ENCODE measurements around the gene ZNF526. TPM values are rescaled to one million over a fixed set of nuclear protein-coding genes. Genes with fewer than 3 reads are reported as not detected.

Gene ZNF526
- polyA plus RNA-seq, 3 donors = 0.96 to 3.4 (median 1.3) TPM

- H3K4me3 Mint-ChIP-seq = peak overlapping the region in 1 of 2 donors; percentile 99
- no peaks in the 10 kb centered on the region for H3K36me3 ChIP-seq (replicated peaks in 1 of 2; ENCODE audit: control insufficient read depth in 1 of 2, insufficient read depth in 2 of 2, low read length in 2 of 2)
- 0% methylated on average over 25 of the region's 31 CpGs for WGBS (ENCODE audit: insufficient coverage)
- H3K27me3 Mint-ChIP-seq (ENCODE audit: low read depth in 3 of 3) = peaks cover 31 to 38% (median 33%) of the 10 kb centered on the region in 3 donors
- peaks cover 0 to 11% of the 10 kb centered on the region in 2 donors for H3K9me3 ChIP-seq (replicated peaks in 1 of 2; ENCODE audit: control insufficient read depth in 1 of 2, insufficient read depth in 1 of 2, low read length in 2 of 2)
- no peak overlapping the region for H3K27ac ChIP-seq (ENCODE audit: low read depth in 1 of 2, low read length in 2 of 2)
- H3K4me1 ChIP-seq (ENCODE audit: control insufficient read depth in 1 of 2, insufficient read depth in 2 of 2, low read length in 2 of 2) = peaks cover 14 to 25% of the 10 kb centered on the region in 2 donors
- H3K4me1 Mint-ChIP-seq = peaks cover 18% of the 10 kb centered on the region
- H3K79me2 ChIP-seq (ENCODE audit: insufficient read depth, low read length) = no peaks in the 10 kb centered on the region
- H3K9me3 Mint-ChIP-seq = peaks cover 0 to 13% (median 5%) of the 10 kb centered on the region in 7 donors
- H2AFZ ChIP-seq (ENCODE audit: insufficient read depth, low read depth, low read length, poor library complexity, severe bottlenecking) = peak overlapping the region; percentile 76
- H3K36me3 Mint-ChIP-seq = peaks cover 5 to 8% of the 10 kb centered on the region in 2 donors
- peak overlapping the region; percentile 79 for H3K4me2 ChIP-seq (replicated peaks; ENCODE audit: extremely low read depth, low read length, poor library complexity, severe bottlenecking)
- peak overlapping the region; percentile 26 to 78 (median 36) for H3K4me3 ChIP-seq (replicated peaks in 1 of 3; ENCODE audit: low read depth in 2 of 3, low read length in 3 of 3)
- DNase-seq = peak in 1 of 3 donors; percentile 23
- H3K9ac ChIP-seq (ENCODE audit: insufficient read depth, low read length, poor library complexity, severe bottlenecking) = peak overlapping the region; percentile 17
- peaks cover 46 to 59% of the 10 kb centered on the region in 2 donors for H3K27me3 ChIP-seq (ENCODE audit: control insufficient read depth in 2 of 2, insufficient read depth in 2 of 2, low read length in 2 of 2)
- H4K20me1 ChIP-seq (ENCODE audit: insufficient read depth, low read length) = peaks cover 8% of the 10 kb centered on the region
- H3K27ac Mint-ChIP-seq = peak overlapping the region in 1 of 7 donors; percentile 68
- intact Hi-C loops (cut with micrococcal nuclease) = no loop called here
- TF ChIP-seq CTCF (IDR thresholded peaks at IDR 0.05) = no peak
Observed at GRCh38 chr19:42176649-42176989, 43.5 kb upstream of the ZNF526 start.

GRCh38 chr19:42176990-42177685 is 43.0 kb upstream of the ZNF526 start:
- TF ChIP-seq CTCF (IDR thresholded peaks at IDR 0.05) = peak; percentile 47
- Mint-ChIP-seq H3K9me3 (peaks cover 0 to 13% (median 5%) of the 10 kb centered on the region in 7 donors), H3K27ac (no peak overlapping the region), H3K4me1 (peaks cover 23% of the 10 kb centered on the region), H3K4me3 (no peak overlapping the region), H3K27me3 (ENCODE audit: low read depth in 3 of 3) (peaks cover 33 to 38% (median 33%) of the 10 kb centered on the region in 3 donors), H3K36me3 (peaks cover 5 to 8% of the 10 kb centered on the region in 2 donors)
- no peaks in the 10 kb centered on the region for H3K36me3 ChIP-seq (replicated peaks in 1 of 2; ENCODE audit: control insufficient read depth in 1 of 2, insufficient read depth in 2 of 2, low read length in 2 of 2)
- no peak overlapping the region for H3K27ac ChIP-seq (ENCODE audit: low read depth in 1 of 2, low read length in 2 of 2)
- H3K4me2 ChIP-seq (replicated peaks; ENCODE audit: extremely low read depth, low read length, poor library complexity, severe bottlenecking) = peak overlapping the region; percentile 79
- H3K9me3 ChIP-seq (replicated peaks in 1 of 2; ENCODE audit: control insufficient read depth in 1 of 2, insufficient read depth in 1 of 2, low read length in 2 of 2) = peaks cover 0 to 11% of the 10 kb centered on the region in 2 donors
- H3K27me3 ChIP-seq (ENCODE audit: control insufficient read depth in 2 of 2, insufficient read depth in 2 of 2, low read length in 2 of 2) = peaks cover 46 to 59% of the 10 kb centered on the region in 2 donors
- H3K4me3 ChIP-seq (replicated peaks in 1 of 3; ENCODE audit: low read depth in 2 of 3, low read length in 3 of 3) = peak overlapping the region in 1 of 3 experiments; percentile 78
- no peak overlapping the region for H3K9ac ChIP-seq (ENCODE audit: insufficient read depth, low read length, poor library complexity, severe bottlenecking)
- peaks cover 19 to 30% of the 10 kb centered on the region in 2 donors for H3K4me1 ChIP-seq (ENCODE audit: control insufficient read depth in 1 of 2, insufficient read depth in 2 of 2, low read length in 2 of 2)
- H3K79me2 ChIP-seq (ENCODE audit: insufficient read depth, low read length) = no peaks in the 10 kb centered on the region
- H4K20me1 ChIP-seq (ENCODE audit: insufficient read depth, low read length) = peaks cover 8% of the 10 kb centered on the region
- peak; percentile 57 to 74 (median 72) for DNase-seq
- intact Hi-C loops (cut with micrococcal nuclease) = no loop called here
- H2AFZ ChIP-seq (ENCODE audit: insufficient read depth, low read depth, low read length, poor library complexity, severe bottlenecking) = peak overlapping the region; percentile 76
- WGBS (ENCODE audit: insufficient coverage) = 1% methylated on average over 55 of the region's 66 CpGs
